Smooth muscle cell (in vitro differentiated cells): Measurements from ENCODE around the gene CAMK2B. TPM values are rescaled to one million over a fixed set of nuclear protein-coding genes. Genes with fewer than 3 reads are reported as not detected.

Experiments used
- DNase-seq: peaks from one replicate; lab custom pipeline; 2025; ENCODE audit not compliant: unreplicated experiment; lab: John Stamatoyannopoulos, UW
- H2AFZ ChIP-seq: fragments of 200-600 bp; sonication (generic); 2 replicates; pipeline ENCODE4 v1.6.0; 2016; ENCODE audit warnings: antibody characterized with exemption, low read depth, mild to moderate bottlenecking
- H3F3A ChIP-seq: fragments of 200-600 bp; sonication (generic); 2 replicates; pipeline ENCODE4 v1.6.0; 2017; ENCODE audit warnings: antibody characterized with exemption, low read depth
- H3K27ac ChIP-seq: fragments of 200-600 bp; sonication (generic); 2 replicates; pipeline ENCODE4 v1.5.1; 2016; ENCODE audit warnings: low read depth, mild to moderate bottlenecking
- H3K27me3 ChIP-seq: fragments of 200-600 bp; sonication (generic); 2 replicates; pipeline ENCODE4 v1.6.1; 2016; ENCODE audit warnings: low read depth, mild to moderate bottlenecking
- H3K36me3 ChIP-seq: fragments of 200-600 bp; sonication (generic); 2 replicates; pipeline ENCODE4 v1.5.1; 2016; ENCODE audit warnings: low read depth
- H3K4me1 ChIP-seq: fragments of 200-600 bp; sonication (generic); 2 replicates; pipeline ENCODE4 v1.5.1; 2016; ENCODE audit warnings: low read depth
- H3K4me2 ChIP-seq: fragments of 200-600 bp; sonication (generic); 2 replicates; pipeline ENCODE4 v1.6.0; 2016; ENCODE audit warnings: mild to moderate bottlenecking
- H3K4me3 ChIP-seq: fragments of 200-600 bp; sonication (generic); 2 replicates; pipeline ENCODE4 v1.5.1; 2016; ENCODE audit warnings: mild to moderate bottlenecking
- H3K79me2 ChIP-seq: fragments of 200-600 bp; sonication (generic); 2 replicates; pipeline ENCODE4 v1.6.0; 2016; ENCODE audit warnings: low read depth, mild to moderate bottlenecking
- H3K9ac ChIP-seq: fragments of 200-600 bp; sonication (generic); 2 replicates; pipeline ENCODE4 v1.6.0; 2016; ENCODE audit warnings: low read depth
- H3K9me3 ChIP-seq: fragments of 200-600 bp; sonication (generic); replicated peaks from 2 replicates; pipeline ENCODE4 v1.5.1; 2016; ENCODE audit warnings: low read depth
- H4K20me1 ChIP-seq: fragments of 200-600 bp; sonication (generic); 2 replicates; pipeline ENCODE4 v1.6.0; 2016; ENCODE audit warnings: low read depth
- WGBS: methylation state at CpG from one replicate; pipeline ENCODE4 v1.1.7; 2016; ENCODE audit warnings: low lambda C conversion rate; 5-methylcytosine and 5-hydroxymethylcytosine counted together
- polyA plus RNA-seq: library from polyadenylated mRNA; unstranded; fragments of >200 nt; fragmentation: Nextera tagmentation; extraction: Ambion mirVana; gene quantifications from 2 replicates; pipeline ENCODE4 v1.2.1, GENCODE V29; 2016
- total RNA-seq: library from RNA; depleted of rRNA; stranded (reverse); fragments of >200 nt; gene quantifications from 2 replicates; pipeline ENCODE4 v1.2.3, GENCODE V29; 2014
- TF ChIP-seq, protein P1 (sequence below): fragments of 200-600 bp; sonication (generic); IDR thresholded peaks from 2 replicates; pipeline ENCODE4 v1.5.1; 2017; ENCODE audit warnings: borderline replicate concordance, mild to moderate bottlenecking, antibody characterized with exemption; ENCODE audit not compliant: insufficient read depth, poor library complexity, severe bottlenecking

The CAMK2B gene
- total and polyA plus RNA-seq, 2 experiments from 2014 or later, result not detected

DNA sequence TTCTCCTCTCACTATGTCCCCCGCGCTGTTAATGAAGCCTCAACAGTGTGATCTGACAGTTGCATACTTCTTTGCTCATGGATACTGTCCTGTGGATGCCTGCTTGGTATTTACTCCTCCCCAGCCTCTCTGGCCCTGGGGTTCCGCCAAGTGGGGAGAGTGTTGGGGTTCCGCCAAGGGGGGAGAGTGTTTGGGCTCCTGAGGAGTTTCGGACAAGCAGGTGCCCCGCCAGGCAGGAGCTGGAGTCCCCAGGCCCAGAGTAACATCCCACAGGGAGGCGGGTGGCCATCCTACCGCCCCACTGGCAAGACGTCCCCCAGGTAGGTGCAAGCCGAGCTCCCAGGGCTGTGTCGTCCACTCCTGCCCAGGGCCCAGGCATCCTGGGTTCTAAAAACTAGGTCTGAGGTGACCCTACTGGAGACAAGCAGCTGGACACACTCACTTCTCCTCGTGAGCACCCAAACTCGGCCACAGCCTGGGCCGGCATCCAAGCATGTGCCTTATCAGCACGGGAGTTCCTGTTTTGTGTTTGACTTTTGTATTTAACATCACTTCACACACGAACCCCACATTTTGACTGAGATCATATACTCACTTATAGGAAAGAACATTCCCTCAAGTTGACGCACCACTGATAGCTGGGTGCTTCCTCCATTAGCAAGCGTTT lies 34.2 kb downstream of the CAMK2B start:
- Histone ChIP-seq H3K9me3 (no peaks in the 10 kb centered on the region), H3K9ac (no peak overlapping the region), H3K27ac (no peak overlapping the region), H4K20me1 (no peaks in the 10 kb centered on the region), H3K27me3 (peaks cover 25% of the 10 kb centered on the region), H3K36me3 (no peaks in the 10 kb centered on the region), H3K4me3 (no peak overlapping the region), H3K4me1 (no peaks in the 10 kb centered on the region), H3K4me2 (no peak overlapping the region), H3F3A (no peaks in the 10 kb centered on the region), H2AFZ (no peak overlapping the region), H3K79me2 (no peaks in the 10 kb centered on the region)
- WGBS, result 90% methylated on average over 16 of the region's 18 CpGs
- DNase-seq, result no peak
- TF ChIP-seq, protein P1, sequence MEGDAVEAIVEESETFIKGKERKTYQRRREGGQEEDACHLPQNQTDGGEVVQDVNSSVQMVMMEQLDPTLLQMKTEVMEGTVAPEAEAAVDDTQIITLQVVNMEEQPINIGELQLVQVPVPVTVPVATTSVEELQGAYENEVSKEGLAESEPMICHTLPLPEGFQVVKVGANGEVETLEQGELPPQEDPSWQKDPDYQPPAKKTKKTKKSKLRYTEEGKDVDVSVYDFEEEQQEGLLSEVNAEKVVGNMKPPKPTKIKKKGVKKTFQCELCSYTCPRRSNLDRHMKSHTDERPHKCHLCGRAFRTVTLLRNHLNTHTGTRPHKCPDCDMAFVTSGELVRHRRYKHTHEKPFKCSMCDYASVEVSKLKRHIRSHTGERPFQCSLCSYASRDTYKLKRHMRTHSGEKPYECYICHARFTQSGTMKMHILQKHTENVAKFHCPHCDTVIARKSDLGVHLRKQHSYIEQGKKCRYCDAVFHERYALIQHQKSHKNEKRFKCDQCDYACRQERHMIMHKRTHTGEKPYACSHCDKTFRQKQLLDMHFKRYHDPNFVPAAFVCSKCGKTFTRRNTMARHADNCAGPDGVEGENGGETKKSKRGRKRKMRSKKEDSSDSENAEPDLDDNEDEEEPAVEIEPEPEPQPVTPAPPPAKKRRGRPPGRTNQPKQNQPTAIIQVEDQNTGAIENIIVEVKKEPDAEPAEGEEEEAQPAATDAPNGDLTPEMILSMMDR, result no peak

DNA sequence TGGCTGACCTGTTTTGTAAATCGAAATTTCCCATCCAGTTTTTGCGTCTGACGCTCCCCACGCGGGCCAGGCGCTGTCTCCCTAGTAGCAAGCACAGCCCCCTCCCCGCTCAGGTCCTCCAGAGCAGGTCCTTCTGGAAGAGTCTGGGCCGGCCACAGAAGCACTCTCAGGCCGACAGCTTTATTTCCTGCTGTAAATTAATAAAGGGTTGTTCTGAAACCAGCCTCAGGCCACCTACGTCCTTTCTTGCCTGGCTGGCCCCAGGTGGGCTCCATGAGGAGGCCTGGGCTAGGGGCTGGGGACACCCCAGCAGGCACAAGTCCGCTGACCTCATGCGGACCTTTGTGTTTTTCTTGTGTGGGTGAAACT lies 35.2 kb downstream of the CAMK2B start:
- no peak for DNase-seq
- Histone ChIP-seq H3K9ac (no peak overlapping the region), H3K4me2 (no peak overlapping the region), H3K4me3 (no peak overlapping the region), H3F3A (no peaks in the 10 kb centered on the region), H3K27ac (no peak overlapping the region), H4K20me1 (no peaks in the 10 kb centered on the region), H3K79me2 (no peaks in the 10 kb centered on the region), H3K27me3 (peaks cover 18% of the 10 kb centered on the region), H3K9me3 (no peaks in the 10 kb centered on the region), H3K36me3 (no peaks in the 10 kb centered on the region), H2AFZ (no peak overlapping the region), H3K4me1 (no peaks in the 10 kb centered on the region)
- TF ChIP-seq, protein P1, result no peak
- 79% methylated on average over 12 of the region's 12 CpGs for WGBS

- DNase-seq, result no peak
- Histone ChIP-seq H3K4me2 (no peak overlapping the region), H3F3A (no peaks in the 10 kb centered on the region), H3K27me3 (peaks cover 18% of the 10 kb centered on the region), H2AFZ (no peak overlapping the region), H3K36me3 (no peaks in the 10 kb centered on the region), H3K4me3 (no peak overlapping the region), H4K20me1 (no peaks in the 10 kb centered on the region), H3K9me3 (no peaks in the 10 kb centered on the region), H3K27ac (no peak overlapping the region), H3K9ac (no peak overlapping the region), H3K79me2 (no peaks in the 10 kb centered on the region), H3K4me1 (no peaks in the 10 kb centered on the region)
- TF ChIP-seq, protein P1, result no peak
- WGBS, result 90% methylated on average over 24 of the region's 24 CpGs
These were observed 35.8 kb downstream of the CAMK2B start for GRCh38 chr7:44289341-44290251.
